Naive thymus-derived CD8-positive, alpha-beta T cell (primary cell): ENCODE data around the gene RDH8. TPM values are rescaled to one million over a fixed set of nuclear protein-coding genes. Genes with fewer than 3 reads are reported as not detected.
A peak's percentile ranks its signal among the peaks of the same experiment; 100 is the strongest.

ENCODE experiments used
- ATAC-seq, 2 donors: fragments of 150-1000 bp; cut with Tn5 transposase in 1 of 2; sonication (Bioruptor Pico), chemical (Tn5 transposase) in 1 of 2; 1 replicate in 1 of 2; 2 replicates in 1 of 2; pipeline ENCODE4 v1.10.0; 2021; ENCODE audit warnings: mild to moderate bottlenecking in 2 of 2, moderate library complexity in 2 of 2
- POLR2A ChIA-PET: fragments of 350-600 bp; sonication (Branson Sonifier 250); formaldehyde crosslinking; loops from one replicate; lab custom pipeline; 2021; ENCODE audit warnings: antibody characterized with exemption; lab: Charles Lee
- DNase-seq, 10 donors: peaks; one replicate each; pipeline versions ENCODE4 v3.0.0 to v3.0.0-alpha.2; 2020 to 2022
- H3K27ac Mint-ChIP-seq, 10 donors: one replicate each; pipeline ENCODE4 v1.8.0; 2020 to 2022; ENCODE audit warnings: mild to moderate bottlenecking in 10 of 10, mixed read lengths in 10 of 10, moderate library complexity in 4 of 10, inconsistent platforms in 1 of 10
- H3K27me3 Mint-ChIP-seq, 5 donors: one replicate each; pipeline ENCODE4 v1.8.0; 2021 to 2022; ENCODE audit warnings: mixed read lengths in 5 of 5
- H3K36me3 Mint-ChIP-seq, 3 donors: one replicate each; pipeline ENCODE4 v1.8.0; 2020 to 2022; ENCODE audit warnings: mixed read lengths in 3 of 3, mild to moderate bottlenecking in 2 of 3, inconsistent platforms in 1 of 3
- H3K4me1 Mint-ChIP-seq, 4 donors: one replicate each; pipeline ENCODE4 v1.8.0; 2021 to 2022; ENCODE audit warnings: mixed read lengths in 4 of 4
- H3K4me3 Mint-ChIP-seq, 10 donors: one replicate each; pipeline ENCODE4 v1.8.0; 2020 to 2022; ENCODE audit warnings: mild to moderate bottlenecking in 10 of 10, mixed read lengths in 10 of 10, moderate library complexity in 6 of 10, inconsistent platforms in 1 of 10
- H3K9me3 Mint-ChIP-seq, 9 donors: one replicate each; pipeline ENCODE4 v1.8.0; 2020 to 2022; ENCODE audit warnings: mixed read lengths in 9 of 9, mild to moderate bottlenecking in 3 of 9, inconsistent platforms in 1 of 9, moderate library complexity in 1 of 9
- polyA plus RNA-seq, 3 donors: library from polyadenylated mRNA; unstranded; fragments of 300-500 nt; fragmentation: Illumina TruSeq; gene quantifications; one replicate each; pipeline ENCODE4 v1.2.3, GENCODE V29; 2021
- total RNA-seq, 8 experiments: library from RNA in 2 of 8; stranded (reverse) in 2 of 8; gene quantifications; one replicate each; pipeline ENCODE4 v1.2.3 and lab custom pipeline; 2021 to 2026

RDH8 gene
- total and polyA plus RNA-seq, 5 experiments from 2014 or later, result not detected

GRCh38 chr19:9991425-9992191 lies 21.7 kb upstream of the RDH8 start:
- peaks cover 6 to 34% (median 16%) of the 10 kb centered on the region in 5 donors for H3K27me3 Mint-ChIP-seq

GRCh38 chr19:9995084-9995483 lies 18.2 kb upstream of the RDH8 start:
- no peak for DNase-seq

More at GRCh38 chr19:9991425-9992191, 21.7 kb upstream of the RDH8 start:
- ATAC-seq (no peak), DNase-seq (no peak)
- H3K36me3 Mint-ChIP-seq, result no peaks in the 10 kb centered on the region
- H3K27ac Mint-ChIP-seq, result peak overlapping the region in 2 of 10 donors; percentile 8 to 20
- POLR2A ChIA-PET, result no interaction called here
- no peak overlapping the region for H3K4me3 Mint-ChIP-seq
- H3K4me1 Mint-ChIP-seq, result peaks cover 0 to 4% (median 0%) of the 10 kb centered on the region in 4 donors
- H3K9me3 Mint-ChIP-seq, result no peaks in the 10 kb centered on the region

GRCh38 chr19:9995999-9996398 lies 17.3 kb upstream of the RDH8 start:
- H3K4me3 Mint-ChIP-seq, result peak overlapping the region in 1 of 10 donors; percentile 59
- no peaks in the 10 kb centered on the region for H3K36me3 Mint-ChIP-seq
- no peak overlapping the region for H3K27ac Mint-ChIP-seq
- no peaks in the 10 kb centered on the region for H3K9me3 Mint-ChIP-seq
- H3K4me1 Mint-ChIP-seq, result peaks cover 0 to 8% (median 4%) of the 10 kb centered on the region in 4 donors
- DNase-seq (no peak), ATAC-seq (no peak)
- POLR2A ChIA-PET, result no interaction called here
- peaks cover 16 to 53% (median 30%) of the 10 kb centered on the region in 5 donors for H3K27me3 Mint-ChIP-seq

More at GRCh38 chr19:9995084-9995483, 18.2 kb upstream of the RDH8 start:
- Mint-ChIP-seq H3K36me3 (no peaks in the 10 kb centered on the region), H3K4me3 (no peak overlapping the region), H3K27ac (no peak overlapping the region), H3K27me3 (peaks cover 15 to 50% (median 24%) of the 10 kb centered on the region in 5 donors), H3K4me1 (peaks cover 0 to 6% (median 2%) of the 10 kb centered on the region in 4 donors), H3K9me3 (no peaks in the 10 kb centered on the region)
- ATAC-seq, result no peak
- POLR2A ChIA-PET, result no interaction called here

- POLR2A ChIA-PET, result no interaction called here
- H3K4me1 Mint-ChIP-seq, result peaks cover 0 to 4% (median 4%) of the 10 kb centered on the region in 4 donors
- ATAC-seq, result no peak
- H3K36me3 Mint-ChIP-seq, result no peaks in the 10 kb centered on the region
- peak overlapping the region in 1 of 10 donors; percentile 2 for H3K27ac Mint-ChIP-seq
- DNase-seq, result no peak
- H3K4me3 Mint-ChIP-seq, result no peak overlapping the region
- H3K9me3 Mint-ChIP-seq, result no peaks in the 10 kb centered on the region
- H3K27me3 Mint-ChIP-seq, result peaks cover 14 to 49% (median 28%) of the 10 kb centered on the region in 5 donors
These were observed 16.7 kb upstream of the RDH8 start for GRCh38 chr19:9996541-9996940.

GRCh38 chr19:10000171-10000826 lies 13.0 kb upstream of the RDH8 start:
- no peak for ATAC-seq
- Mint-ChIP-seq H3K27me3 (peaks cover 28 to 73% (median 42%) of the 10 kb centered on the region in 5 donors), H3K4me1 (peaks cover 0 to 7% (median 5%) of the 10 kb centered on the region in 4 donors), H3K36me3 (no peaks in the 10 kb centered on the region), H3K27ac (peak overlapping the region in 2 of 10 donors; percentile 63 to 70), H3K4me3 (peak overlapping the region in 2 of 10 donors; percentile 2 to 31), H3K9me3 (no peaks in the 10 kb centered on the region)
- peak; percentile 41 to 76 (median 58) for DNase-seq
- POLR2A ChIA-PET, result interaction anchor here (0.6 kb wide), 1 partner anchor 860 kb away, joined by 4 read pairs; the partner anchor contains the start of gene ZNF317

- no peak for ATAC-seq
These were observed 11.4 kb upstream of the RDH8 start for GRCh38 chr19:10001899-10002298.

GRCh38 chr19:10003271-10003670 lies 10.0 kb upstream of the RDH8 start:
- Mint-ChIP-seq H3K27ac (peak overlapping the region in 1 of 10 donors; percentile 37), H3K27me3 (peaks cover 32 to 84% (median 54%) of the 10 kb centered on the region in 5 donors), H3K36me3 (peaks cover 0 to 5% (median 3%) of the 10 kb centered on the region in 3 donors), H3K4me1 (peaks cover 0 to 16% (median 8%) of the 10 kb centered on the region in 4 donors), H3K4me3 (no peak overlapping the region), H3K9me3 (no peaks in the 10 kb centered on the region)
- no peak for DNase-seq
- POLR2A ChIA-PET, result no interaction called here
- no peak for ATAC-seq

More at GRCh38 chr19:10001899-10002298, 11.4 kb upstream of the RDH8 start:
- H3K27me3 Mint-ChIP-seq, result peaks cover 26 to 82% (median 48%) of the 10 kb centered on the region in 5 donors
- peaks cover 0 to 11% (median 6%) of the 10 kb centered on the region in 4 donors for H3K4me1 Mint-ChIP-seq
- no peak for DNase-seq
- no peak overlapping the region for H3K27ac Mint-ChIP-seq
- no peaks in the 10 kb centered on the region for H3K9me3 Mint-ChIP-seq
- POLR2A ChIA-PET, result no interaction called here
- peaks cover 0 to 1% (median 0%) of the 10 kb centered on the region in 3 donors for H3K36me3 Mint-ChIP-seq
- H3K4me3 Mint-ChIP-seq, result no peak overlapping the region

GRCh38 chr19:10004617-10005016 lies 8.7 kb upstream of the RDH8 start:
- H3K27ac Mint-ChIP-seq, result no peak overlapping the region
- H3K9me3 Mint-ChIP-seq, result peaks cover 0 to 3% (median 0%) of the 10 kb centered on the region in 9 donors
- H3K4me1 Mint-ChIP-seq, result peaks cover 10 to 21% (median 14%) of the 10 kb centered on the region in 4 donors
- POLR2A ChIA-PET, result no interaction called here
- no peak for DNase-seq
- peaks cover 36 to 86% (median 59%) of the 10 kb centered on the region in 5 donors for H3K27me3 Mint-ChIP-seq
- H3K4me3 Mint-ChIP-seq, result no peak overlapping the region
- no peak for ATAC-seq
- H3K36me3 Mint-ChIP-seq, result peaks cover 0 to 12% (median 5%) of the 10 kb centered on the region in 3 donors

GRCh38 chr19:10005632-10006334 lies 7.5 kb upstream of the RDH8 start:
- Mint-ChIP-seq H3K9me3 (peaks cover 0 to 7% (median 0%) of the 10 kb centered on the region in 9 donors), H3K27me3 (peaks cover 35 to 85% (median 54%) of the 10 kb centered on the region in 5 donors), H3K4me1 (peaks cover 11 to 20% (median 16%) of the 10 kb centered on the region in 4 donors), H3K4me3 (no peak overlapping the region), H3K27ac (no peak overlapping the region), H3K36me3 (peaks cover 0 to 15% (median 8%) of the 10 kb centered on the region in 3 donors)
- POLR2A ChIA-PET, result no interaction called here
- no peak for DNase-seq
- ATAC-seq, result no peak

GRCh38 chr19:10006335-10006708 lies 7.0 kb upstream of the RDH8 start:
- Mint-ChIP-seq H3K36me3 (peaks cover 0 to 15% (median 10%) of the 10 kb centered on the region in 3 donors), H3K27ac (no peak overlapping the region), H3K9me3 (peaks cover 0 to 7% (median 0%) of the 10 kb centered on the region in 9 donors), H3K4me3 (peak overlapping the region in 1 of 10 donors; percentile 18), H3K27me3 (peaks cover 39 to 90% (median 58%) of the 10 kb centered on the region in 5 donors), H3K4me1 (peaks cover 11 to 23% (median 16%) of the 10 kb centered on the region in 4 donors)
- DNase-seq, result no peak
- POLR2A ChIA-PET, result no interaction called here
- no peak for ATAC-seq

- Mint-ChIP-seq H3K4me1 (peaks cover 11 to 21% (median 16%) of the 10 kb centered on the region in 4 donors), H3K4me3 (peak overlapping the region in 1 of 10 donors; percentile 18), H3K27ac (peak overlapping the region in 1 of 10 donors; percentile 28), H3K9me3 (peaks cover 0 to 7% (median 0%) of the 10 kb centered on the region in 9 donors), H3K27me3 (peaks cover 41 to 90% (median 59%) of the 10 kb centered on the region in 5 donors), H3K36me3 (peaks cover 0 to 15% (median 10%) of the 10 kb centered on the region in 3 donors)
- ATAC-seq (no peak), DNase-seq (no peak)
- POLR2A ChIA-PET, result no interaction called here
These were observed 6.4 kb upstream of the RDH8 start for GRCh38 chr19:10006752-10007323.
